ENCODE data around the gene ARPC1A.

DNA sequence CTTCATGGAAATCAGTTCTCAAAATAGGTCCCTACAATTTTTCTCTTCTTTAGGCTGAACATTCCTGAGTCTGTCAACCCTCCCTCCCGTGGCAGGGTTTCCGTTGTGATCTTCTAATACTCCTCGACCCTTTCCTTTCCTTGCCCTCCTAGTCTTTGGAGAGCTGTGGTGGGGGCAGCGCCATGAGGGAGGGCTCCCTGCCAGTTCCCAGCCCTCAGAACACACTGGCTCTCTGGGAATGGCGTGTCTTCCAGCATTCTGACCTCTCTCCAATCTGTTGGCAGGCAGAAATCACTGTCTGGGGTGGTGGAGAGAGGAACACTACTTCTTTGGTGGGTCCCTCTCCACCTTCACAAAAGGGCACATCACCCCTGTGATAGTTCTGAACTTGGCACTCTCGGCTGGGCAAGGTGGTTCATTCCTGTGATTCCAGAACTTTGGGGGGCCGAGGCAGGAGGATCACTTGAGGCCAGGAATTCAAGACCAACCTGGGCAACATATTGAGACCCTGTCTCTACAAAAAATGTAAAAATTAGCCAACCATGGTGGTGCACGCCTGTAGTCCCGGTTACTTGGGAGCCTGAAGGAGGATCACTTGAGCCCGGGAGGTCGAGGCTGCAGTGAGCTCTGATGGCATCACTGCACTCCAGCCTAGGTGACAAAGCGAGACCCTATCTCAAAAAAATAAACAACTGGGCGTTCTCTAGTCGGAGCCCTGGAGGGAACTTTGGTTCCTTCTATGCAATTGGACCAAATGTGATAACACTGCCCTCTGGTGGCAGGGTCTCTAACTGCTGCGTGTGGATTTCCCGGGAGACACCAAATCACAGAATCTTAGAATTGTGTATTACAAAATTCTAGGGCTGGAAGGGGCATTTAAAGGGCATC, 13.1 kb upstream of the ARPC1A start:
- TF ChIP-seq SUZ12 (IDR thresholded peaks at IDR 0.05) (no peak), L3MBTL2 (conservative IDR thresholded peaks at IDR 0.05) (no peak), SP1 (IDR thresholded peaks at IDR 0.05) (no peak), ZNF384 (IDR thresholded peaks at IDR 0.05) (no peak), FOXK2 (IDR thresholded peaks at IDR 0.05) (no peak), HDGF (IDR thresholded peaks at IDR 0.05; ENCODE audit: borderline replicate concordance) (no peak), ARNT (IDR thresholded peaks at IDR 0.05) (no peak), FOXM1 (IDR thresholded peaks at IDR 0.05; ENCODE audit: borderline replicate concordance) (no peak), TARDBP (IDR thresholded peaks at IDR 0.05) (no peak)

Measured in HEK293T (cell line).